HAP-1 (cell line): ENCODE data around the gene LBH.

Source experiments
- DNase-seq, 2 experiments: peaks; one replicate each; pipeline ENCODE4 v3.0.0-alpha.2; 2016 to 2020; ENCODE audit warnings: low spot score in 2 of 2
- H3K27me3 ChIP-seq: fragments of 250-450 bp; sonication (Bioruptor Pico); 2 replicates; pipeline ENCODE4 v1.5.1; 2020; ENCODE audit warnings: low read depth, mild to moderate bottlenecking, moderate library complexity
- H3K36me3 ChIP-seq: fragments of 250-450 bp; sonication (Bioruptor Pico); replicated peaks from 2 replicates; pipeline ENCODE4 v1.5.1; 2020; ENCODE audit warnings: mild to moderate bottlenecking
- H3K4me1 ChIP-seq: fragments of 250-450 bp; sonication (Bioruptor Pico); 2 replicates; pipeline ENCODE4 v1.5.1; 2020; ENCODE audit warnings: mild to moderate bottlenecking
- H3K4me3 ChIP-seq: fragments of 250-450 bp; sonication (Bioruptor Pico); 2 replicates; pipeline ENCODE4 v1.5.1; 2020; ENCODE audit warnings: mild to moderate bottlenecking, moderate library complexity
- H3K9me3 ChIP-seq: fragments of 250-450 bp; sonication (Bioruptor Pico); 2 replicates; pipeline ENCODE4 v1.5.1; 2020; ENCODE audit warnings: mild to moderate bottlenecking, moderate library complexity
- in situ Hi-C: fragments of 300-500 bp; cut with MboI; formaldehyde crosslinking; loops from 3 replicates; pipeline ENCODE4 v1.14.3; 2020; ENCODE audit warnings: low sequenced_read_pairs, inconsistent platforms, mixed read lengths

The LBH gene

DNA sequence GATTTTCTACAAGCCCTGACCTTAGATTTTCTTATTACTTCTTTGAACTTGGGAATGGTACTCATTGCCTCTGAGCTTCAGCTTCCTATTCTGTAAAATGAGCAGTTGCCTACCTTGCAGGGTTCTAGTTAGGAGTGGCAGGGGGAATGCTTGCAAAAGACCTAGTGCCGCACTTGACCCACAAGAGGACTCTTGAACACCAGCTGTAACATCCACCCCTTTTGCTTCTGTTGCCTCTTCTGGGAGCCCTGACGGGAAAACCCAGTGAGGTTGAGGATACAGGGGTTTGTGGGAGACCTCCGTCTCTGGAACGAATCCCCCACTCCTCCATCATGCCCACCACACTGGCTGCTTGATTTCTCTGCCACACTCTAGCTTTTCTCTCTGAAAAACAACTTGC lies 27.1 kb upstream of the LBH start:
- Histone ChIP-seq H3K36me3 (no peaks in the 10 kb centered on the region), H3K9me3 (no peaks in the 10 kb centered on the region), H3K4me1 (no peaks in the 10 kb centered on the region), H3K4me3 (no peak overlapping the region), H3K27me3 (no peaks in the 10 kb centered on the region)
- in situ Hi-C loops = no loop called here
- DNase-seq = no peak

DNA sequence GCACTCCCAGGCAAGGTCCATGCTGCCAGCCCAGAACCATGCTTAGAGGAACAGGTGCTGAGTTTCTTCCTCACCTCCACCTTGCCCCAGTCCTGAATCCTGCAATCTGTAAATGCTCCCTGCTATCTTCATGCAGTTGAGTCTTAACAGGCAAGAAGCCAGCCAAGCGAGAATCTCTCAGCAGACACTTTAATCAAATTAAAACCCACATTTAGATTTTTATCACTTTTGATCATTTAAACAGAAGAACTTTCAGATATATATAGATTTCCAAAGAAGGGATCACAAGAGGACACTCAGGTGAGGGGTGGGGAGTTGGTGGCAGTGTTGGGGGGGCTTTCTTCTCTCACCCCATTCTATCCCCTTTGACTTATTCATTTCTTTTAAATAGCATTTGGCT lies 25.9 kb upstream of the LBH start:
- in situ Hi-C loops = loop anchor here (5.0 kb wide), 1 partner anchor 502 kb away; no protein-coding TSS in a partner anchor
- Histone ChIP-seq H3K4me3 (no peak overlapping the region), H3K4me1 (no peaks in the 10 kb centered on the region)

DNA sequence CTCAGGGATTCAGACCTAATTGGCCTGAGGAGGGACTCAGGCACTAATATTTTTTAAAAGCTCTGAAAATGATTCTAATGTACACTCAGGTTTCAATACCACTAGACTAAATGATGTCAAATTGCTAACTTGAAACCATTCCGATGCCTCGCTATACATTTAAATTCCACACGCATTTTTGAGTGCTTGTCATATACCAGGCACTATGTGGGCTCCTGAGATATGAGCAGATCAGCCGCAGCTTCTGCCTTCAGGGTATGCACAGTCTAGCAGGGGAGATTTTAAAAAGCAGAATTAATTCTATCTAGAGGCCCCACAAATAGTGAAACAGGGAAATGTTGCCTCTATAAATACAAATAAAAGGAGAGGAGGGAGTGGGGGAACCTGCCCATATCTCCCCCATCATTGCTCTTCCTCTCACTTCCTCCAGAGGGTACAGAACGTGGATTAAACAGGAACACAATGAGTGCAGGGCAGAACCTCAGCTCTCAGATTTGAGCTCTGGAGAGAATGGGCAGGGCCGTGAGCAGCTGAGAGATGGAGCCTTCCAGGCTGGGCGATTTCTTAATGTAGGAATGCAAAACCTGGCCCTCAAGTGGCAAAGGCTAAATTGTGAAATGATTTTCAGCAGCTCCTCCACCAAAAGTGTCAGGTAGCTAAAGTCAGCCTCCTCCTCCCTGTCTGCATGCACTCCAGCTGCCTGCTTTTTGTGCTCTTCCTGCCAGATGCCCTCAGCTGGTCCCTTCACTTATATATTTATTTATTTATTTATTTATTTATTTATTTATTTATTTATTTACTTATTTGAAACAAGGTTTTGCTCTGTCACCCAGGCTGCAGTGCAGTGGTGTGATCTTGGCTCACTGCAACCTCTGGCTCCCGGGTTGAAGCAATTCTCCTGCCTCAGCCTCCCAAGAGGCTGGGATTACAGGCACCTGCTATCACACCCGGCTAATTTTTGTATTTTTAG lies 24.6 kb upstream of the LBH start:
- no peak for DNase-seq
- H3K36me3 ChIP-seq = no peaks in the 10 kb centered on the region
- H3K27me3 ChIP-seq = no peaks in the 10 kb centered on the region
- no peak overlapping the region for H3K4me3 ChIP-seq
- no peaks in the 10 kb centered on the region for H3K4me1 ChIP-seq
- in situ Hi-C loops = loop anchor here (5.0 kb wide), 1 partner anchor 501 kb away; no protein-coding TSS in a partner anchor
- no peaks in the 10 kb centered on the region for H3K9me3 ChIP-seq

More for the DNA sequence above, 25.9 kb upstream of the LBH start:
- no peak for DNase-seq
- H3K27me3 ChIP-seq = no peaks in the 10 kb centered on the region
- H3K36me3 ChIP-seq = no peaks in the 10 kb centered on the region
- no peaks in the 10 kb centered on the region for H3K9me3 ChIP-seq

DNA sequence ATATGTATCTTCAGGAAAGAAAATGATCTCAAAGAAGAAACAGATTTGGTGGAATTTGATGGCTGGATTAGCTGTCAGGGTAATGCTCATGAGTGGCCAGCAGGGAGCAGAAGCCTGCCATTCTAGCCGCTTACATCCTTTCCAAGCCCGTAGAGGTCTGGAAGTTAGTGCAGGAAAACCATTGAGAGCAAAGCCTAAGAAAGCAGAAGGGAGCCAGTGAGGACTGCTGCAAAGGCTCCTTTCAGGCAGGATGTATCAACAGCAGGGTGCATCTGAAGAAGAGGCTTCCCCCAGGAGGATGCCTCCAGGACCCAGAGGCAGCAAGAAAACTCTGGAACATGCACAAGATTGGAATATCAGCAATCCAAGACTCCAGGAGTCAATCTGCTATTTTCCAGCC lies 22.9 kb upstream of the LBH start:
- in situ Hi-C loops = loop anchor here (5.0 kb wide), 1 partner anchor 499 kb away; no protein-coding TSS in a partner anchor
- Histone ChIP-seq H3K4me3 (no peak overlapping the region), H3K36me3 (no peaks in the 10 kb centered on the region), H3K27me3 (no peaks in the 10 kb centered on the region), H3K9me3 (no peaks in the 10 kb centered on the region), H3K4me1 (no peaks in the 10 kb centered on the region)
- peak; percentile 72 to 80 for DNase-seq

DNA sequence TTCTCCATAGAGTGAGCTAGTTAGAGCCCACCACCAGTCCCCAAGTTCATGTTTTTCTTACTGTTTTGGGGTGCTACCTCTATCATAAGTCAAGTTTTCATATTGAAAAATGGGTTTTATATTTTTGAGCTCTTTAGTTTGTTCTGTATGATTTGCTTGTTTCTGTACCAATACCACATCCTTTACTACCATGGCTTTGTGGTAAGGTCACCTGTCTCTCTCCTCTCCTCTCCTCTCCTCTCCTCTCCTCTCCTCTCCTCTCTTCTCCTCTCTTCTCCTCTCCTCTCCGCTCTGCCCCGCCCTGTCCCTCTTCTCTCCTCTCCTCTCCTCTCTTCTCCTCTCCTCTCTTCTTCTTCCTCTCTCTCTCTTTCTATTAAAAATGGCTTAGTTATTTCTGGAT lies 22.1 kb upstream of the LBH start:
- Histone ChIP-seq H3K27me3 (no peaks in the 10 kb centered on the region), H3K36me3 (no peaks in the 10 kb centered on the region), H3K4me3 (no peak overlapping the region), H3K4me1 (no peaks in the 10 kb centered on the region; the same call in 1 of the 2 replicates), H3K9me3 (no peaks in the 10 kb centered on the region)
- no peak for DNase-seq
- in situ Hi-C loops = loop anchor here (5.0 kb wide), 1 partner anchor 498 kb away; no protein-coding TSS in a partner anchor

DNA sequence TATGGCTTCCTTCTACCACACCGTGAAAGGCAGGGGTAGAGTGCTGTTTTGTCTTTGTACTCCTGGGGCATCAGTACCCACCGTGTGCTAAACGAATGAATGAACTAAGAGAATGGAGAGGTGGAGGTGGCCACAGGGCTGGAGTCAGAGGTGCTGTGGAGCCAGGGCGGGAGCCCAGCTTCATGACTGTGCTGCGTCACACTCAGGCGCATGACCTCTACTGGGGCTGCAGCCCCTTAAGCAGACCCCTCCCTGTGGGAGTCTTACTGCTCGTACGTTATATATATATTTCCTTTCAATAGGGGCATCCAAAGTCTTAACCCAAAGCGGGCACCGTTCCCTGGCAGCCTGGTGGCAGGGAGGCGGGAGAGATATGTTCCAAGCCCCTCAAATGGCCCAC lies 18.0 kb upstream of the LBH start:
- H3K36me3 ChIP-seq = no peaks in the 10 kb centered on the region
- H3K9me3 ChIP-seq = no peaks in the 10 kb centered on the region
- in situ Hi-C loops = no loop called here
- H3K4me1 ChIP-seq = no peaks in the 10 kb centered on the region; the same call in 1 of the 2 replicates
- no peaks in the 10 kb centered on the region for H3K27me3 ChIP-seq
- H3K4me3 ChIP-seq = no peak overlapping the region
- no peak for DNase-seq

DNA sequence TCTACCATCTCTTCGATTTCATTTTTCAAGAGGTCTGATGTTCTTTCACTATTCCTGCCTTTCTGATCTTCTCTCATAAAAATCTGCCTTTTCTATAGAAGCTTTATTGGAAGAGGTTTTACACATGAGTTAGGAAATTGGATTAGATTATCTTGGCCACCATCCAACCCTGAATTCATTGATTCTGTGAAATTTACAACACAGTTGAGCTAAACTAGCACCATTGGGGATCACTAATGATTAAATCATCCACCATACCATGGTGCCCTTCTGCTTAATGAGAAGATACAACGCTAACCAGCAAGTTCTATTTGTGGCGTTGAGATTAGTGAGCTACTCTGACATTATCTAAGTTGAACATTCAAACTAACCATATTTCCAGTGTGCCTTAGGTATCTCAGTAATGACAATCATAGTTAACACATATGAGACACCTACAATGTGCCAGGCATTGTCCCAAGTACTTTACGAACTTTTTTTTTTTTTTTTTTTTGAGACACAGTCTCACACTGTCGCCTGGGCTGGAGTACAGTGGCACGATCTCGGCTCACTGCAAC lies 17.3 kb upstream of the LBH start:
- no peaks in the 10 kb centered on the region for H3K9me3 ChIP-seq
- peak in 1 of 2 experiments; percentile 15 for DNase-seq
- H3K4me3 ChIP-seq = no peak overlapping the region
- in situ Hi-C loops = no loop called here
- H3K27me3 ChIP-seq = no peaks in the 10 kb centered on the region
- H3K4me1 ChIP-seq = no peaks in the 10 kb centered on the region; the same call in 1 of the 2 replicates
- no peaks in the 10 kb centered on the region for H3K36me3 ChIP-seq

DNA sequence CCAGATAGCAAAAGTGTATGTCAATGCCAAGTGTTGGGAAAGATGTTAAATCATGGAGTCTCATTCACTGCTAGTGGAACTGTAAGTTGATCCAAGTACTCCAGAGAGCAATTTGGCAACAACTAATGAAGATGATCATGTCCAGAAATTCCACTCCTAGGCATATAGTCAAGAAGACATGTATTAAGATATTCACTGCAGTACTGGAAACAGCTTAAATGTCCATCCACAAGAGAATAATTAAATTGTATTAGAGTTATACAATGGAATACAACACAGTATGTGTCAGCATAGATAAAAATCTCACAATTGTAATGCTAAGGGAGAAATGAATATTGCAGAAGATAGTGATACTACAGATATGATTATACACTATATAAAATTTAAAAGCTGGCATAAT lies 15.2 kb upstream of the LBH start:
- Histone ChIP-seq H3K36me3 (no peaks in the 10 kb centered on the region), H3K9me3 (no peaks in the 10 kb centered on the region), H3K27me3 (no peaks in the 10 kb centered on the region), H3K4me3 (no peak overlapping the region), H3K4me1 (no peaks in the 10 kb centered on the region; the same call in 1 of the 2 replicates)
- DNase-seq = no peak
- in situ Hi-C loops = no loop called here

DNA sequence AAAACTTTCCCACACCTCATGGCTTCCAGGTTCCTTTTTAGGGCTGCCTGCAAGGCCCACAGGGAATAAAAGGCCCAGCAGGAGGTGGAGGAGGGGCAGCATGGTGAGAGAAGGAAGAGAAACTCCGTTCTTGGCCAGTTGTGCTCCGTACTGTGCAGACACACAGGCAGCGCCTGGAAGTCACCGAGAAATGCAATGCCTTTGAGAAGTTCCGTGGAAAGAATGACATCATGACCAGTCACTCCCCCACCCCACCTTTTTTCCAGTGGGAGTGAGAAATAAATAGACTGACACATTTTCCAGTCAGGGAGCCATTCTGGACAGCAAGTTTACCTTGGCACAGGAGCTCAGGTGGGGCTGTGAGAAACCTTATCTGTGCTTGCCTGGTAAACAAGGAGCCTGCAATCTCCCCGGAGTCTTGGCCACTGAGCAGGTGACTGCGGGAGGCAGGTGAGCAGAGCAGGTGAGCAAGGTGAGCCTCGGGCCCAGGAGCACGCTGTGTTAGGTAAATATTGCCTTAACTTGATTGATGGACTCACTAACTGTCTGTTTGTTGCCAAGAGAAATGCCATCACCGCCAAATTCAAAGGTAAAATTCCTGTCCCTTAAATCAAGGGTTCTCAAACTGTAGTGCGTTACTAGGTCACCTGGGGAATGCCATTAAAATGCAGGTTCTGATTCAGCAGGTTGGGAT lies 13.5 kb upstream of the LBH start:
- no peak for DNase-seq
- no peaks in the 10 kb centered on the region for H3K36me3 ChIP-seq
- no peaks in the 10 kb centered on the region for H3K9me3 ChIP-seq
- H3K4me3 ChIP-seq = no peak overlapping the region
- no peaks in the 10 kb centered on the region for H3K27me3 ChIP-seq
- in situ Hi-C loops = no loop called here
- no peaks in the 10 kb centered on the region; the same call in 1 of the 2 replicates for H3K4me1 ChIP-seq

DNA sequence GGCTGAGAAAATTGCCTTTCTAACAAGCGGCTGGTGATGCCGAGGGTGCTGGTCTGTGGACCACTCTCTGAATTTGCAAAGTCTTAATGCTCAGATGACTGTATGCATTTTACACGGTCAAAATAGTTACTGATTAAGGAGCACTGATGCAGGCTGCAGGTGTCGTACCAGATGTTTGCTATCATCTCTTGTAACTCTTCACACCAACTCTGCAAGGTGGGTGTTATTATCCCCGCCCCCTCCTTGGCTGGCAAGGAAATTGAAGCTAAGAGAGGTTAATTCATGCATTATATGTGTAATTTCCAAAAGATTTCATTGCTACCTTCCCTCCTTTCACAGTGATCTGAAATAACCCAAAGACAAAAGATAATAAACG lies 13.0 kb upstream of the LBH start:
- DNase-seq = no peak
- in situ Hi-C loops = no loop called here

DNA sequence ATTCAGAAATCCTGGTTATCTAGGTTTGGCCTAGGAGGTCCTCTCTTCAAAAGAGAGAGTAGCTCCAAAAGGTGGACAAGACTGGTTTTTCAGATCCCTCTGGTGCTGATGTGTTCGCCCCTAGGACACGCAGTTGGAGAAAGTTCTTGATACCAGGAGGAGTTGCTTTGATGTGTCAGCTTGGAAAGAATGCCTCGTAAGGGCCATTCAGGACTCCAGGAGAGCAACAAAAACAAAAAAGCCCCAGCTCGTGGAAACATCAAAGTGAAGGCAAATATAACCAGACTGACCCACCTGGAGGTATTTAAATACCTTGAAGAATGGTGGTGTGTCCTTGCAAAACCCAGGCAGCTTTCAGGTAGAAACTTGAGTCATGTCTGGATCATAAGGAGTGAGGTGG lies 12.5 kb upstream of the LBH start:
- no peaks in the 10 kb centered on the region for H3K9me3 ChIP-seq
- no peak overlapping the region for H3K4me3 ChIP-seq
- H3K36me3 ChIP-seq = no peaks in the 10 kb centered on the region
- H3K4me1 ChIP-seq = no peaks in the 10 kb centered on the region; the same call in 1 of the 2 replicates
- in situ Hi-C loops = no loop called here
- DNase-seq = no peak
- H3K27me3 ChIP-seq = no peaks in the 10 kb centered on the region

More for the DNA sequence above, 13.0 kb upstream of the LBH start:
- H3K27me3 ChIP-seq = no peaks in the 10 kb centered on the region
- H3K4me1 ChIP-seq = no peaks in the 10 kb centered on the region; the same call in 1 of the 2 replicates
- no peaks in the 10 kb centered on the region for H3K9me3 ChIP-seq
- no peak overlapping the region for H3K4me3 ChIP-seq
- H3K36me3 ChIP-seq = no peaks in the 10 kb centered on the region

DNA sequence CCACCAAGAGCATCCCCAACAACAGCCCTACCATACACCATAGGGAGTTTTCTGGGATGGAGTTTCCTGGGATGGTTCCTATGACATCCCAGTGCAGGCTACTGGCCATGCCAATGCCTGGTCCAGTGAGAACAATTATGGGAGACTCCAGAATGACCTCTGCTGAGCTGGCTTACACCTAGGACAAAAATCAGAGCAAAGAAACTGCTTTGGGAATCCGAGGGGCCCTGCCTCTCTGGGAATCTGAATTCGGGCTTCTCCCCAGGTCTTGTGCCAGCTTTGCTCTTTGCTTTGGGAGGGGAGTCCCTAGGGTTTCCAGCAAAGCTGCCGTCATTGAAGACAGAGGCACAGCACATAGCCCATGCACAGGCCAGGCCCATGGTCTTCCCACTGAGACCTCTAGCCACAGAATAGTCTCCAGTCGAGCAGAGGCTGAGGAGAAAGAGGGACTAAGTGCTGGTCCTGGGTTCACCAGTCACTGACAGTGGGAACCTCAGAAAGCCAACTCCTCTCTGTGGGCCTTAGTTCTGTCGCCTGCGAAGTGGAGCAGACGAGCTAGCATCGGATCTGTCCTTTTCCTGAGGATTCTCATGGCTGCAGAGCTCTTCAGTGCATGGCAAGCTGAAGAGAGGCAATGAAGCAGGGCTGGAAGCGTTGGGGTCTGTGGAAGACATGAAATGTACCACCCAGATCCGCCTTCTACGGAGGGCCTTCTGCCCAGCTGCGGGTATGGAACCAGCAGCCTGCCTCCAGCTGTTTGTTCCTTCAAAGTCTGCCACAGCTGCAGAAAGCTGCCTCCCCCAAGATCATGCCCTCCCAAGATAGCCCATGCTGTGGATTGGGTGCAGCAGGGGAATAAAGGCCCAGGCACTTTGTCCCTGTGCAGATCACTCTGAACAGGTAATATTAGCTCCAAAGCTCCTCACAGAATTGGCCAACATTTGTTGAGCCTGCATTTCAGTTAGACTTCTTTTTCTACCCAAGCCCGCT lies 11.2 kb upstream of the LBH start:
- Histone ChIP-seq H3K27me3 (no peaks in the 10 kb centered on the region), H3K36me3 (no peaks in the 10 kb centered on the region), H3K4me3 (no peak overlapping the region), H3K9me3 (no peaks in the 10 kb centered on the region), H3K4me1 (no peaks in the 10 kb centered on the region)
- no peak for DNase-seq
- in situ Hi-C loops = no loop called here

DNA sequence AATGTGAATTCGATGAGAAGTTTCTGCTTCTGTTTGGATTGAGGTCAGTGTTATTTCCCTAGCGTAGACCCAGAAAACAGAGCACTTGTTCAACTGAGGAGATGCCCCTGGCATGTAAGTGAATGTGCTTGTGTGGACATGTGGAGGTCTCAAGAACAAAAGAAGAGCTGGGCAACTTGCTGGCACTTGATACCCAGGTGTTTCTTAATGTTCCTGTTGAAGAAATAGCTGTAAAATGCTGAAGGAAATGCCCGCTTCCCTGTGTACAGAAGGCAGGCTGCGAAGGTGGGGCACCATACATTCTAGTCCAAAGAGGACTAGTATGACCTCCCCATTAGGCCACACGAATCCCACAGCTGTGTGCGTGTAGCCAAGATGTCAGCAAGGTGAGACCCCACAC lies 9.8 kb upstream of the LBH start:
- no peaks in the 10 kb centered on the region for H3K36me3 ChIP-seq
- in situ Hi-C loops = no loop called here
- no peak overlapping the region for H3K4me3 ChIP-seq
- no peaks in the 10 kb centered on the region for H3K27me3 ChIP-seq
- DNase-seq = no peak
- no peaks in the 10 kb centered on the region for H3K4me1 ChIP-seq
- no peaks in the 10 kb centered on the region for H3K9me3 ChIP-seq
